Stimulated activated effector memory CD8-positive, alpha-beta T cell treated with anti-CD3 and anti-CD28 coated beads, Interleukin-12 subunit alpha, Interleukin-12 subunit beta, amount 100 ng/mL, for 72 hours (primary cell): ENCODE results near the gene MRPL38.

ENCODE experiments used
- ATAC-seq: fragments of 150-1000 bp; cut with Tn5 transposase; 2 replicates; pipeline ENCODE4 v1.10.0; 2021
- DNase-seq, 2 donors: peaks; one replicate each; pipeline ENCODE4 v3.0.0; 2021 to 2022; ENCODE audit warnings: low spot score in 2 of 2
- H3K27ac Mint-ChIP-seq: one replicate; pipeline ENCODE4 v1.8.0; 2022; ENCODE audit warnings: mild to moderate bottlenecking, mixed read lengths
- H3K36me3 Mint-ChIP-seq: one replicate; pipeline ENCODE4 v1.8.0; 2022; ENCODE audit warnings: mild to moderate bottlenecking, mixed read lengths
- H3K4me1 Mint-ChIP-seq: one replicate; pipeline ENCODE4 v1.8.0; 2022; ENCODE audit warnings: mixed read lengths
- H3K4me3 Mint-ChIP-seq: one replicate; pipeline ENCODE4 v1.8.0; 2022; ENCODE audit warnings: mild to moderate bottlenecking, mixed read lengths
- H3K9me3 Mint-ChIP-seq: one replicate; pipeline ENCODE4 v1.8.0; 2022; ENCODE audit warnings: mixed read lengths

The MRPL38 gene

DNA sequence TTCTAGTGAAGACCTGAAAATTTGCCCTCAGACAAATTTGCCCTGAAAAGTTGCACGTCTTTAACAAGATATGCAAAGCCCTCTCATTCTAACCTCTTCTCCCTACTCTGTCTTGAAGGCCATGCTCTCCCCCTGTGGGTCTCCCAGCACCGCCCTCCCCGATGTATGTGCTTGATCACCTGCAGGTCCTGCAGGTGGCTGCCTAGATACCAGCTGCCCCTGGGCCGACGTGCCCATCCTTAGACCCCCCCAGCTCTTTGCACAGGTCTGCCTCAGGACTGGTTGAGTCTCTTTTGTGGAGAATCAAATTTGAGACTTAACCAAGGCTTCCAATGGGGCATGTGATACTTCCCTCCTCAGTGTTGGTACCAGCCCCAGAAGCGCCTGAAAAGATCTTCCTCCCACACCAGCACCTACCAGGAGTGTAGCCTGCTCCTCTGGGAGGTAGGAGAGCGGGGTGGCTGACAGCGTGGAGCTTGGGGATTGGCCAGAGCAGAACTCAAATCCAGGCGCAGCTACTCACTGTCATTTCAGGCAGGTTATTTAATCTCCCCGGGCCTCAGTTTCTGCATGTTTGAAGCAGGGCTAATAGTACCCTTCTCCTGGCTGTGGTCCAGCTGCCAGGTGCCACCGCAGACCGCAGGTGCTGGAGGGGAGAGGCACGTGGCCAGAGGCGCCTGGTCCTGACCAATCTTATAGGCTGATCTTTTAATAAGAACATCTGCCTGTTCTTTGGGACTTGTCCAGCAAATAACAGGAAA, 4.5 kb upstream of the MRPL38 start:
- DNase-seq (no peak), ATAC-seq (no peak)
- H3K4me3 Mint-ChIP-seq, result no peak overlapping the region
- no peaks in the 10 kb centered on the region for H3K9me3 Mint-ChIP-seq
- peak overlapping the region; percentile 73 for H3K27ac Mint-ChIP-seq
- H3K4me1 Mint-ChIP-seq, result peaks cover under 1% of the 10 kb centered on the region
- peaks cover 4% of the 10 kb centered on the region for H3K36me3 Mint-ChIP-seq

DNA sequence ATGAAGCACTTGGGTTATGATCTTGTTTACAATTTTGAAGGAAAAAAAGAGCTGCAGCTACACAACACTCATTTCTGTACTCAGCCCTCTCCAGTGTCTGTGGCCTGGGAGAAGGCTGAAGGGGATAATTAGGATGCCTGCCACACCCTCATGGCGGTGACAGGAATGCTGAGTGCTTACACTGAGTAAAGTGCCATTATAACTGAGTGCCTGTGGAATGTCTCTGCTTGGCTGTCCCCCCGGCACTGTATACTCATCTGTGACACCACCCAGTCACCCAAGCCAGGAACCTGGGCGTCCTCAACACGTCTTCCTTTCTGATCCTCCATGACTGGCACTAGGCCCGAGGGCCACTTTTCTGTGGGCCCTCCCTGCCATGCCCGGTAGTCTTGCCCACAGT, 3.5 kb upstream of the MRPL38 start:
- Mint-ChIP-seq H3K36me3 (peaks cover 4% of the 10 kb centered on the region), H3K4me3 (no peak overlapping the region), H3K27ac (no peak overlapping the region), H3K4me1 (peaks cover 6% of the 10 kb centered on the region), H3K9me3 (no peaks in the 10 kb centered on the region)
- ATAC-seq (no peak), DNase-seq (no peak)

DNA sequence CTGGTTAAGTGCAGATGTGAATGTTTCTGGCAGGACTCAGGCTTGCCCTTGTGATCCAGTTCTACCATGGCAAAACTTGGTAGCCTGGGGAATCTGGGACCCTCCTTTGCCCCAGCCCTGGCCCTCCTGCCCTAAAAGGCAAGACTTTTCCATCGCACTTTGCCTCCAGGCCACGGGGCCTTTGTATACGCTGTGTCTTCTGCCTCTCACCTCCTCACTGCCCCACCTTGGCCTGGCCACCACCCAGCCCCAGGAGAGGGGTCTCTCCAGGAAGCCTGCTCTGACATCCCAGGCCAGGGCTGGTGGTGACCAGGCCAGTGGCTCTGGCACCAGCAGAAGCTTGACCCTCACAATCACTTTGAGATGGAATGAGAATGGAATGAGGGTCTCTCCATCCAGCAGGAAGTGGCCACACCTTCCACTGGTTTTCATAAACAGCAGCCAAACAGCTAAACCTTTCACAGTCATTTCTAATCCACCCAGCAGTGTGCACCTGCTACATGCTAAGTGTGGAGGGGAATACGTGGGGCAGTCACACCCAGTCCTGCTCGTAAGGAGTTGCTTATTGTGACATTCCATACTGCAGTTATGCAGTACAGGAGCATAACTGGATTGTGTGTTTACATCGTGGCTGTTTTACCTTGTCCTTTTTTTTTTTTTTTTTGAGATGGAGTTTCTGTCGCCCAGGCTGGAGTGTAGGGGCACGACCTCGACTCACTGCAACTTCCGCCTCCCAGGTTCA, 1.6 kb upstream of the MRPL38 start:
- ATAC-seq (no peak), DNase-seq (no peak)
- Mint-ChIP-seq H3K4me1 (peaks cover 6% of the 10 kb centered on the region), H3K4me3 (peak overlapping the region; percentile 22), H3K27ac (peak overlapping the region; percentile 74), H3K9me3 (no peaks in the 10 kb centered on the region), H3K36me3 (peaks cover 12% of the 10 kb centered on the region)

DNA sequence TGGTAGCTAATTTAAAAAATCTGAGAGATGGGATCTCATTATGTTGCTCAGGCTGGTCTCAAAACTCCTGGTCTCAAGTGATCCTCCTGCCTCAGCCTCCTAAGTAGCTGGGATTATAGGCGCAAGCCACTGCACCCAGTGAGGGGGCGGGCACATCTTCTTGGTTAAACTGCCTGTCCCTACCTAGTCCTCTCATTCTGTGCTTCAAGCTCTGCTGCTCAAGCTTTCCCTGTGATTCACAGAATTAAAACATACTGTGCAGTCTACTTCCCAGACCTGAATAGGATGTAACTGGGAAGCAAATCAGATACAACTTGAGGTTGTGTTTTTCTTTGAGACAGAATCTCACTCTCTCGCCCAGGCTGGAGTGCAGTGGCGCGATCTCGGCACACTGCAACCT, 2.3 kb downstream of the MRPL38 start:
- Mint-ChIP-seq H3K36me3 (peaks cover 50% of the 10 kb centered on the region), H3K4me1 (peaks cover 9% of the 10 kb centered on the region), H3K9me3 (no peaks in the 10 kb centered on the region), H3K4me3 (no peak overlapping the region), H3K27ac (no peak overlapping the region)
- ATAC-seq (no peak), DNase-seq (no peak)

DNA sequence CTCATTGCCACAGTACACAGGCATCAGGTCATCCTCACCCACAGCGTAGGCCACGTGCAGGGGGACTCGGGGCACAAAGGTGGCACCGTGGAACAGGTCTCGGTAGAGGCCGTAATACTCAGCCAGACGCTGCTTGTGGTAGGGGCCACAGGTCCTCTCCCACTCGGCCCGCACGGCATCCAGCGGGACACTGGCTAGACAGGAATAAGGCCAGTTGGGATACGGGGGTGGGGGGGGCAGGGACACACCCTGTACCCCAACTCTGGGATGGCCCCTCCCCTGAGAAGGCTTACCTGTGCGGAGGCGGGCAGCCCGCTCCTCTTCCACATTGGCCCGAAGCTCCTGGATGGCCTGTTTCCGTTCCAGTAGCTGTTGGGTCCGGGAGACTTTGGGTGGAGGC, 3.0 kb downstream of the MRPL38 start:
- Mint-ChIP-seq H3K27ac (no peak overlapping the region), H3K9me3 (no peaks in the 10 kb centered on the region), H3K36me3 (peaks cover 54% of the 10 kb centered on the region), H3K4me3 (no peak overlapping the region), H3K4me1 (peaks cover 11% of the 10 kb centered on the region)
- DNase-seq, result no peak
- no peak for ATAC-seq

DNA sequence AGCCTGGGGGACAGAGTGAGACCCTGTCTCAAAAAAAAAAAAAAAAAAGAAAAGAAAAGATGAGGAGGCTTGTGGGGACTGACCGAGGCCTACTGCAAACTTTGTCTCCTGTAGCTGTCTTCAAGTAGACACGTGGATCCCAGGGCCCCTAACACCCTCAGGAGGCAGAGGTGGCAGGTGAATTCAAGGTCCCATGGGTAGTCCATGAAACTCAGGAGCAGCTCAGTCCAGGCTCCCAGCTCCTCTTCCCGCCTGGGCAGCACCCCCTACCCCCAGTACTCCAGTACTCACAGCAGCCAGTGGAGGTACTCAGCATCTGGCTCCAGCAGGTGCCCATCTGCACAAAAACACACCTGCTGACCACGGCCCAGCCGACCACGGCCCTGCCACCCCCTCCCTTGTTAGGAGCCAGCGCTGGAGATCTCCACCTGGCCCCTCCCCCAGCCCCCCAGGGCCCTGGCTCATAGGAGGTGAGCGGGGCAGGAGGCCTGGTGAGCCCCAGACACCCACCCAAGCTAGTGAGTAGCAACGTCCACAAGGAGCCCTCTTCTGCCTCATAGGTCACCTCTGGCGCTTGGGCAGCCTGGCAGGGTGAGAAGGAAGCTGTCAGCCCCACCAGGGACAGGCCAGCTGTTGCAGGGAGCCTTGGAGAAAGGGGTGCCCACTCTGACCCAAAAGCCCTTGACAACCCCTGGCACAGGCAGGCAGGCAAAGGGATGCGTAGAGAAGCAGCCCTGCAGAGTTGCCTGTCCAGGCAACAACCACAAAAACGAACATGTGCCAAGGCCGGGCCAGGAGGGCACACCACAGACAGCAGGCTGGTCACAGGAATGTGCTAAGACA, 3.8 kb downstream of the MRPL38 start:
- no peaks in the 10 kb centered on the region for H3K9me3 Mint-ChIP-seq
- no peak for DNase-seq
- H3K4me1 Mint-ChIP-seq, result peaks cover 13% of the 10 kb centered on the region
- no peak overlapping the region for H3K27ac Mint-ChIP-seq
- no peak for ATAC-seq
- H3K4me3 Mint-ChIP-seq, result no peak overlapping the region
- H3K36me3 Mint-ChIP-seq, result peaks cover 56% of the 10 kb centered on the region

DNA sequence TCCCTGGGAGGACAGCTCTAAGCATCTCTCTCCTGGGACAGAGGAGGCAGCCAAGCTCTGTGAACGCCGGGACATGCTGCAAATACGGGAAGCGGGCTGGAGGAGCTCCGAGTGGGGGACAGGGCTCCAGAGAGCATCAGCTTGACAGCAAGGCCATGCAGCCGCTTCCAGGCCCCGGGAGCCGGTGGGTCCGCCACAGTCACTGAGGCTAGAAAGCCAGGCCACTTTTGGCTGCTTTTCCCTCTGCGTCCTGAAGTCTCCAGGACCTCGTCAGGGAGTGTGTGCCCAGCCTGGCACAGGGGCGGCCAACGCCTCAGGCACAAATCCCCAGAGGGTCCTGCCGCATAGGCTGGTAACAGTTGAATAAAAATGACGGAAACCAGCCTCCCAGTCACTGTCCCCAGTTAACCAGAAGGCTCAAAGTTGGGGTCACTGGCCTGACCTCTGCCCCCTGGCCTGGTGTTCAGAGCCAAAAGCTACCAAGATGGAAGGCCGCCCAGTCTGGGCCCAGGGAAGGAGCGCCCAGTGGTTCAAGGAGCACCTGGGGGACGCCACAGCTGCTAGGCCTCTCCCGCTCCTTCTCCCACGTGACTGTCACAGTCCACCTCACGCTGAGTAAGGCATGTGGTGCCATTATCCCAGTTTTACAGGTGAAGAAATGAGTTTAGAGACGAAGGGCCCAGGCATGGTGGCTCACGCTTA, 4.8 kb downstream of the MRPL38 start:
- Mint-ChIP-seq H3K4me1 (peaks cover 23% of the 10 kb centered on the region), H3K27ac (no peak overlapping the region), H3K9me3 (no peaks in the 10 kb centered on the region), H3K36me3 (peaks cover 63% of the 10 kb centered on the region), H3K4me3 (no peak overlapping the region)
- no peak for ATAC-seq
- no peak for DNase-seq

DNA sequence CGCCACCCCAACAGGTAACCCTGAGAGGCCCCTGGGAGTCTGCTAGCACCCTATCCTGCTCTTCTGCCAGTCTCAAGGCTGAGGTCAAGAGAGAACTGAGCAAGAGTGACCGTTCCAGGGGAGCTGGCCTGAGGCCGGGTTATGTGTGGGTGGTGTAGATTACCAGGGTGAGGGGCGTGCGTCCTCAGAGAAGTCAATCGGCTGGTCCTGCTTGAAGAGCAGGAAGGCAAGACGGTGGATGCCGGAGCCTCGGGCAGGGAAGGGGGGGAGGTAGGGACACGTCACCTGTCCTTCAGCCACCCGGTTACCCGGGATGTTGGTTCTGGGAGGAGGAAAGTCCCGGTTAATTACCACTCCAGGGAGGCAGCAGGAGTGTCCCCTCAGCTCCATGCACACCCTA, 5.3 kb downstream of the MRPL38 start:
- Mint-ChIP-seq H3K27ac (no peak overlapping the region), H3K4me3 (no peak overlapping the region), H3K4me1 (peaks cover 26% of the 10 kb centered on the region), H3K9me3 (no peaks in the 10 kb centered on the region), H3K36me3 (peaks cover 63% of the 10 kb centered on the region)
- ATAC-seq (no peak), DNase-seq (no peak)

DNA sequence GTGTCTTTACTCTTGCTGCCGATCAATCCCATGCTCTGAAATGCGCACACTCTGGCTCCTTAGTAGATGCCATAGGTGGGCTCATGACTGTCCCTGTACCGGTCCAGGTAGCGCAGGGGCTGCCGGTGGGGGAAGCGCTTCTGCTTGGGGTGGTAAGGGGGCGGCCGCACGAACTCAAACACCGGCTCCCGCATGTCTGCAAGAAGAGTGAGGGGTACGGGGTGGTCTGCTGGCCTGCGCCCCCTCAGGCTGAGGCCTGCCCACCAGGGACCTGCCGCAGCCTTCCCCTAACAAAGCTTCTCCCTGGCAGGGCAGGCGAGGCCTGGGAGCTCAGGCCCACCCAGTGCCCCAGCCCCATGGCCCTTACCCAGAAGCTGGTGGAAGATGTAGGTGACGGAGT, 5.9 kb downstream of the MRPL38 start:
- no peak overlapping the region for H3K4me3 Mint-ChIP-seq
- H3K27ac Mint-ChIP-seq, result no peak overlapping the region
- ATAC-seq (no peak), DNase-seq (no peak)
- peaks cover 27% of the 10 kb centered on the region for H3K4me1 Mint-ChIP-seq
- H3K36me3 Mint-ChIP-seq, result peaks cover 63% of the 10 kb centered on the region
- H3K9me3 Mint-ChIP-seq, result no peaks in the 10 kb centered on the region

DNA sequence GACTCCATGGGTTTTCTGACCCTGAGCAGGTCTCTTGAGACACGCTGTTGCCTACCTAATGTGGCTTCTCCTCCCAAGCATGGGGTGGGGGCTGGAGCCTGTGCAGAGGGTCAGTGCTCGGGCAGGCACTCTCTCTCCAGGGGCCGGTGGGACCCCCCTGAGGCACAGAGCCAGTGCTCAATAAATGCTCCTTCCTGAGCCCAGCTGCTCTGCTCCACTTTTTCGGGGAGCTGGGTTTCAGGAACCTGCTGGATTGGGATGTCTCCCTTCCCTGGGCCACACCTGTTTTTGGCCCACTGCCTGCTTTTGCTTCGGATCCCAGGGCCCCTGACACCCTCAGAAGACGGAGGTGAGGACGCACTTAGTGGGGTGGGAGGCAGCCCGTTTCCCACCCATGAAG, 6.6 kb downstream of the MRPL38 start:
- DNase-seq (no peak), ATAC-seq (no peak)
- Mint-ChIP-seq H3K36me3 (peaks cover 58% of the 10 kb centered on the region), H3K4me3 (peak overlapping the region; percentile 86), H3K9me3 (no peaks in the 10 kb centered on the region), H3K27ac (peak overlapping the region; percentile 70), H3K4me1 (peaks cover 29% of the 10 kb centered on the region)

DNA sequence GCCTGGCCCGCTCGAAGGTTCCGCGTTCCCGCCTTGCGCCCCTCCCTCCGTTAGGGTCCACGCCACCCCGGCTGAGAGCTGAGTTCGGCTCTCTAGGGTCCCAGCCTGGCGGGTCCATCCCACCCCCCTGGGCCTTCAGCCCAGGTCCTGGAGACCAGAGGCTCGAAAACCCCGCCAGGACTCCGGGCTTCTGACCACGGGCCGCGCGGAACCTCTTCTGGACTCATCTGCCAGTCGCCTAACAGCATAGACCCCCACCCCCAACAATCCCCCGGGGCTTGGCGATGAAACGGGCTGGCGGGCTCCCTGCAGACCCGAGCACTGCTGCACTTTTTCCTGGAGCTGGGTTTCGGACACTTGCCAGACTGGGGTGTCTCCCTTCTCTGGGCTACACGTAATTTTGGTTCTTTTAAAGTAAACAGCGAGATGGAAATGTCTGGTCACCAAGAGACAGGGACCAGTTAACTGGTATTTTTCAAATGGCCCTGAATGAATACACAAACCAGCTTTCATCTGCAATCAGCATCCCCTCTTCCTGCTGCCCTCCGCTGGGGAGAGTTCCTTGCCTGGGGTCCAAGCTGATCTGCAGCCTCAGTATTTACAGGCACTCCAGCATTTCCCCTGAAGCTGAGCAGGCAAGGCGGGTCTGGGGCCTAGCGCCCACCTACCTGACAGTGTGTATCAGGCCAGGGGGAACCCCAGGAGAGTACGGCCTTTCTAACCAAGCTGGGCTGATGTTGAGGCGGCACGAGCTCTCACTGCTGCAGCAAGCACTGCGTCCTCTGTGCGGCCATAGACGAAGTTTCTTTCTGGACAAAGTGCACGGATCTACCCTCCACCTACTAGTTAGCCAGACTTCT, 7.3 kb downstream of the MRPL38 start:
- DNase-seq (no peak), ATAC-seq (no peak)
- Mint-ChIP-seq H3K4me1 (peaks cover 29% of the 10 kb centered on the region), H3K9me3 (no peaks in the 10 kb centered on the region), H3K4me3 (peak overlapping the region; percentile 86), H3K36me3 (peaks cover 56% of the 10 kb centered on the region), H3K27ac (peak overlapping the region; percentile 70)

DNA sequence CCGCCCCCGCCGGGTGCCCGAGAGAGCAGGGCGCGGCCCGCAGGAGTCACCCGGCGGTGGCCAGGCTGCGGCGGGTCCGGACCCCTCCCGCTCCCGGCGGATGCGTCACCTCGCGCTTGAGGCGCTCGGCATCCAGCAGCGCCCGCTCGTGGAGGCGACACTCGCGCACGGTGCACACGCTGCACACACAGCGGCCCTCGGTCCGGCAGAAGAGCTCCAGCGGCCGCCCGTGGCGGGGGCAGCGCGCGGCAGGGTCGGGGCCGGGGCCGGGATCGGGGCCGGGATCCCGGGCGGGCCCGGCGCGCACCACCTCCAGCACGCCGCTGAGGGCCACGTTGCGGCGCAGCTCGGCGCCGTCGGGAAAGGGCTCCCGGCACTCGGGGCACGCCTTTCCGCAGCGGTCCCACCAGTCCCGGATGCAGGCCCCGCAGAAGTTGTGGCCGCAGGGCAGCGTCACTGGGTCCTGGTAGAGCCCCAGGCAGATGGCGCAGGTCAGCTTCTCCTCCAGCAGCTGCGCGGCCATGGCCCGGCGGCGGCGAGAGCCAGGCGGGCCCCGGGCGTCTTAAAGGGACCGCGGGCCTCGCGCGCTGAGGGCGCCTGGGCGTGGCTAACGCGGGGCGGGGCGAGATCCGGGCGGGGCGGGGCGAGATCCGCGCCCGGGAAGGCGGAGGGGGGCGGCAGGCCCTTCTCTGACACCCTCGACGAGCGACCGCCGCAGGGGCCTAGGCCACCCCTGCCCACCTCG, 8.1 kb downstream of the MRPL38 start, which contains the start of gene TRIM65:
Gene TRIM65, minus strand, starts transcription at position 537 of the 745 bp plus-strand sequence. Its CDS starts 14 bp downstream, at position 523.
- Mint-ChIP-seq H3K9me3 (no peaks in the 10 kb centered on the region), H3K36me3 (peaks cover 56% of the 10 kb centered on the region), H3K4me3 (peak within 1 kb of the TSS; percentile 86), H3K4me1 (peaks cover 29% of the 10 kb centered on the region), H3K27ac (peak within 1 kb of the TSS; percentile 96)
- DNase-seq, result peak; percentile 80 to 89
- peak; percentile 92 for ATAC-seq

DNA sequence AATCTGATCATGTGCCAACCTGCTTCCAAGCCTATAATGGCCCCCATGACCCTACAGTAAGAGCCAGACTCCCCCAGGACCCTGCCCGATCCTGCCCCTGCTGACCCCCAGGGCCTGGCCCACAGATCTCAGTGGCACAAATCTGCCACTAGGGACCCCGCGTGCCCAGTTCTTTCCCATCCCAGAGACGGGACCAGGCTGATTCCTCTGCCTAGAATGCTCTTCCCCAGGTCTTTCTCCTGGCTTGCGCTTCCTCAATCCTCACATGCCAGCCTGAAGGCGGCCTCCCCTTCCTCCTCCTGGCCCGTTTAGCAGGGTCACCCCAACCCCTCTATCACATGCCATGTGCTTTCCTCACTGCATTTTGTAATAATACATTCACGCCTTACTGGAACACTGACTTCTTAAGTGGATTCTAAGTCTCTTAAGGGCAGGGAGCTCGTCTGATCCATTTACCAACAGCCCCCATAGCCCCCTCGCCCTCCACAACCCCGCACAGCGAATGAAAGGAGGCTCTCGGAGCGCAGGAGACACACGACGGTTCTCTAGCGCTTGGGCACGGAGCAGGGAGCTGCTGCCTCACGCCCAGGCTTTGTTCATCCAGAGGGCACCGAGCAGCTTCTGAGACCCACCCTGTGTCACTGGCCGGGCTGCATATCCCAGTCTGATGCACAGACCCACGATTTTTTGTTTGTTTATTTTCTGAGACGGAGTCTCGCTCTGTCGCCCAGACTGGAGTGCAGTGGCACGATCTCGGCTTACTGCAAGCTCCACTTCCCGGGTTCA, 9.1 kb downstream of the MRPL38 start:
- peaks cover 29% of the 10 kb centered on the region for H3K4me1 Mint-ChIP-seq
- no peaks in the 10 kb centered on the region for H3K9me3 Mint-ChIP-seq
- H3K27ac Mint-ChIP-seq, result peak overlapping the region; percentile 96
- ATAC-seq, result no peak
- peaks cover 56% of the 10 kb centered on the region for H3K36me3 Mint-ChIP-seq
- DNase-seq, result no peak
- peak overlapping the region; percentile 86 for H3K4me3 Mint-ChIP-seq
